ENCODE results near the gene PLEKHG1.

The PLEKHG1 gene

DNA sequence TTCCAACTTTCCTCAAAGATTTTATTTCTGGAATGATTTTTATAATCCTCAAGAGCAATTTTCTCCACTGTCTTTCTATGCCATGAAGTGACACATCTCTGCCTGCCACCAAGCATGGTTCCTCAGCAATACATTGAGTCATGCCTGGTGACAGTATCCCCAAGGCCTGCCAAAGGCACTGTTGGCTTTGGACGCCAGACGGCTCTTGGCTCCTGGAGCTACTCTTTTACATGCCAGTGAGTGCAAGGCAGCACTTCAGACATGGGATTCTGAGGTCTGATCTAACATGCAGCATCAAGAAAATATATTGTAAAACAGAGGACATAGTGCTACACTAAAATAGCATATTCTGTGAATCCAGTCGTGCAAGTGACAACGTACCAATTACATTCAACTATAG is 20.1 kb upstream of the PLEKHG1 start:
- no peak for DNase-seq (ENCODE audit: low spot score)
- TF ChIP-seq, protein P1, sequence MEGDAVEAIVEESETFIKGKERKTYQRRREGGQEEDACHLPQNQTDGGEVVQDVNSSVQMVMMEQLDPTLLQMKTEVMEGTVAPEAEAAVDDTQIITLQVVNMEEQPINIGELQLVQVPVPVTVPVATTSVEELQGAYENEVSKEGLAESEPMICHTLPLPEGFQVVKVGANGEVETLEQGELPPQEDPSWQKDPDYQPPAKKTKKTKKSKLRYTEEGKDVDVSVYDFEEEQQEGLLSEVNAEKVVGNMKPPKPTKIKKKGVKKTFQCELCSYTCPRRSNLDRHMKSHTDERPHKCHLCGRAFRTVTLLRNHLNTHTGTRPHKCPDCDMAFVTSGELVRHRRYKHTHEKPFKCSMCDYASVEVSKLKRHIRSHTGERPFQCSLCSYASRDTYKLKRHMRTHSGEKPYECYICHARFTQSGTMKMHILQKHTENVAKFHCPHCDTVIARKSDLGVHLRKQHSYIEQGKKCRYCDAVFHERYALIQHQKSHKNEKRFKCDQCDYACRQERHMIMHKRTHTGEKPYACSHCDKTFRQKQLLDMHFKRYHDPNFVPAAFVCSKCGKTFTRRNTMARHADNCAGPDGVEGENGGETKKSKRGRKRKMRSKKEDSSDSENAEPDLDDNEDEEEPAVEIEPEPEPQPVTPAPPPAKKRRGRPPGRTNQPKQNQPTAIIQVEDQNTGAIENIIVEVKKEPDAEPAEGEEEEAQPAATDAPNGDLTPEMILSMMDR (IDR thresholded peaks at IDR 0.05; ENCODE audit: extremely low read depth, missing control alignments) = no peak

DNA sequence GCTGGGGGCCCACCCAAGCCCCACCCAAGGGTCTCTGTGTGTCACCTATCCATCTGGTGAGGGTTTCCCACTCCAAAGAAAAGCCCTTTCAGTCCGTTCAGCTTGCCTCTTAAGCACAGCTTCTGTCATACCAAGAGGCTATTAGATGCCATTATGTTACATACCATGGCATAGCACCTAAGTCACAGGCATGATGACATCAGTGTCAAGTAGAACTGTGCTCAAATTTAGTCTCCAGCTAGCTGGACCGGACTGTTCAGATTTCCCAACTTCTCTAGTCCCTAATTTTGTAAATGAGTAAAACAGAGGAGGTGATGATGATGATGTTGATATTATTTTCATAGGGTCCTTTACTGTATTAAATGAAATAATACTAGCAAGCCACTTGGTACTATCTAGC is 19.2 kb upstream of the PLEKHG1 start:
- TF ChIP-seq, protein P1 (IDR thresholded peaks at IDR 0.05; ENCODE audit: extremely low read depth, missing control alignments) = no peak
- DNase-seq (ENCODE audit: low spot score) = no peak

DNA sequence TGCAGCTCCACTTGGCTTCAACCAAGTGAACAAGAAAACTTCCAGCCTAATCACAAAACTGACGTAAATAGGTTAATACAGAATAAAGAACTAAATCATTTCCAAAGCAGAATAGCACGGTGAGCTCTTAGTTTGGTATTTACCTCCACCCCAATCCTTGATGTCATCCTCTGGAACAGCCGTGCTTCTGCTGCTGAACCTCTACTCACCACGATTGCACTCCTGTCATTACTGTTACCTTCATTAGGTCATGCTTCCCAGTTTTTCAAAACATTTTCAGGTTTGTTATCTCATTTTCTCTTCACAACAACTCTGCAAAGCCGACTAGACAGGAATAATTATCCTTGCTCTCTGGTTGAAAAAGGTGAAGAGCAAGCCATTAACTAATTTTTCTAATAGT is 15.6 kb upstream of the PLEKHG1 start:
- TF ChIP-seq, protein P1 (IDR thresholded peaks at IDR 0.05; ENCODE audit: extremely low read depth, missing control alignments) = no peak
- no peak for DNase-seq (ENCODE audit: low spot score)

DNA sequence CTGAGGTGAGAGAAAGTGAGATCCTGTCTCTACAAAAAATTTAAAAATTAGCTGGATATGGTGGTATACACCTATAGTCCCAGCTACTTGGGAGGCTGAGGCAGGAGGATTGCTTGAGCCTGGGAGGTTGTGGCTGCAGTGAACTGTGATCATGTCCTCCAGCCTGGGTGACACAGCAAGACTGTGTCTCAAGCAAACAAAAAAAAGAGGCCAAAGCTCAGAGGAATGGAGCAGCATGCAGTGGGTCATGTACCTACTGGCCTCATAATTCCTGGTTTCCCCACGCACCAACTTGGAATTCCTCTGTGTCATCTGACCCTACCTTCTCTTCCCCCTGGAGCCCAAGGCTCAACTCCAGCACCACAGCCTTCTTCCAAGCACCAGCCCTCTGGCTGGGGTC is 15.1 kb upstream of the PLEKHG1 start:
- TF ChIP-seq, protein P1 (IDR thresholded peaks at IDR 0.05; ENCODE audit: extremely low read depth, missing control alignments) = no peak
- DNase-seq (ENCODE audit: low spot score) = no peak

DNA sequence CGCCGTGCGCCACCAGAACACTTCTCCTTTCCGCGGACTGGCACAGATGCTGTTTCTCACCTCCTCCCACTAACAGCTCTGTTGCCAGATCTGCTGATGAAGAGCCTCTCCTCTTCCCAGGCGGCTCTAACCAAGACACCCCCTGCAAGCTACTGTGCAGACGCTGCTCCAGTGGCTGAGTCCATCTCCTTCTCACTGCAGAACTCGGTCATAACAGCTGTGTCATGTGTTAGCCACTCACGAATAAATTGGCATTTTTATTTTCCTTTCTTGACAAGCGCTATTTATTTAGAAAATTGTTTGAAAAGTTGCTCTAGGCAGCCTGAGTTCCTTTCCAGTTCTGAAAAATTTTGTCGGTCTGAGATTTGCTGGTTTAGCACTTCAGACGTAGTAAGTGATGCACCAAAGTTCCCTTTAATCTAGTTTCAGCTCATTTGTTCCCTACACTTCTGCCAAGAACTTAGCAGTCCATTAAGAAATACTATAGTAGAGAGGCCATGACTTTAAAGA is 12.8 kb upstream of the PLEKHG1 start:
- TF ChIP-seq, protein P1 (IDR thresholded peaks at IDR 0.05; ENCODE audit: extremely low read depth, missing control alignments) = no peak
- DNase-seq (ENCODE audit: low spot score) = no peak

DNA sequence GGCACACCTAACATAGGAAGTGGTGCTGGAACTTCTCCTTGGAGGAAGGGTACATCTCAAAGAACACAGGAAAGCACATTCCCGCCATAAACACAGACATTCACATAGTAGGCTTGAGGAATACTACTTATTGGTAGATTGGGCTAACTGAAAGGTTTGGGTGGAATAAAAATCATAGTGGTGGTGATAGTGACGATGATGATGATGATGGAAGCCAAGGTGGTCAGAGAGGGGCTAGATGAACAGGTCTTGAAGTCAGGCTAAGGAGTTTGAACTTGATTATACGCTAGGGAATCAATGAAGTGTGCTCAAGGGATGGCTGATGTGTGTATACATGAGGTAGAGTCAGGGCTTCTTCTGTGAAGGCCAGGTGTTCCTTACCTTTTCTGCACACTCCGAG is 12.0 kb upstream of the PLEKHG1 start:
- no peak for DNase-seq (ENCODE audit: low spot score)
- TF ChIP-seq, protein P1 (IDR thresholded peaks at IDR 0.05; ENCODE audit: extremely low read depth, missing control alignments) = no peak

DNA sequence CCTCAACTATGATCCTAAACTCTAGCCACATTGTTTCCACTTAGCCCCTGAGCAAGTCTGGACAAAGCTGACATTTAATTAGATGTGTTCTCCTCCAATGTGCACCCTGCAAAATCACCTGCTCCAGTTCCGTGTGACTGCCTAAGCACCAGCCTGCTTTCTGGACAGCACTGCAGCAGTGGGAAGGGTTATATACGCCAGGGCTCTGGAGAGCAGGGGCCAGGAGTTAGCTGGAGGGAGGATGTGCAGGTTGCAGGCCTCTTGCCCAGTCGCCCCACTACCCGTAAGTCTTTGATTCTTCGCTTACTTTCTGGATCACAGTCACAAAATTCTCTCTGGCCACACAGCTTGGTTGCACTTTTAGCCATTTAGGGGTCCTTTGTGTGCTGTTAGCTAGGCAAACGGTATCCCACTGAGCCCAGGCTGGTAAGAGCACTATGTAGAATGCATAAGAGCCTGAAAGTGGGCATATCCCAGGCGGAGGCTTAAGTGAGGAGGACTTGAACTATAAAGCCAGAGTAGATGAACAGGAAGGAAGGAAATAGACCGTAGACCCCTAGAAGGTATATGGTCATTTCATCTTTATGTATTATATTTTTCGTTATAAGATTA is 10.7 kb upstream of the PLEKHG1 start:
- TF ChIP-seq, protein P1 (IDR thresholded peaks at IDR 0.05; ENCODE audit: extremely low read depth, missing control alignments) = no peak
- no peak for DNase-seq (ENCODE audit: low spot score)

All from GM20000 (cell line).